PFSK-1 (cell line): ENCODE results near the gene MAP7D3.

Experiments used
- FOXP2 ChIP-seq: optimal IDR thresholded peaks from 2 replicates; pipeline ENCODE3; 2011; ENCODE audit warnings: borderline replicate concordance, control low read depth, inconsistent platforms; ENCODE audit not compliant: insufficient read depth; ENCODE audit errors: extremely low read length, extremely low read depth
- POLR2AphosphoS5 ChIP-seq: IDR thresholded peaks from 2 replicates; pipeline ENCODE4 v1.6.1; 2012; ENCODE audit warnings: low read depth, mild to moderate bottlenecking, control low read depth, low read length, moderate library complexity
- REST ChIP-seq, 2 experiments: IDR thresholded peaks; 2 replicates each; pipeline versions ENCODE4 v1.6.1 to v1.8.0; 2011 to 2012; ENCODE audit warnings: low read depth in 2 of 2, low read length in 2 of 2, control low read depth in 1 of 2, inconsistent platforms in 1 of 2, mild to moderate bottlenecking in 1 of 2, moderate library complexity in 1 of 2; ENCODE audit not compliant: insufficient read depth in 1 of 2
- SIN3A ChIP-seq: IDR thresholded peaks from 2 replicates; pipeline ENCODE4 v1.6.1; 2012; ENCODE audit warnings: mild to moderate bottlenecking, low read length, moderate library complexity, borderline replicate concordance; ENCODE audit not compliant: insufficient read depth
- TAF1 ChIP-seq: IDR thresholded peaks from 2 replicates; pipeline ENCODE4 v1.6.1; 2012; ENCODE audit warnings: low read length, control low read depth, borderline replicate concordance; ENCODE audit not compliant: insufficient read depth

The MAP7D3 gene

GRCh38 chrX:136183917-136184316, 67.3 kb downstream of the MAP7D3 start:
- TF ChIP-seq TAF1 (no peak), FOXP2 (no peak), REST (IDR thresholded peaks at IDR 0.05; ENCODE audit: insufficient read depth in 1 of 2, low read depth in 2 of 2, low read length in 2 of 2) (no peak), POLR2AphosphoS5 (no peak), SIN3A (no peak)

GRCh38 chrX:136183172-136183571, 68.0 kb downstream of the MAP7D3 start:
- TF ChIP-seq POLR2AphosphoS5 (no peak), FOXP2 (no peak), REST (IDR thresholded peaks at IDR 0.05; ENCODE audit: insufficient read depth in 1 of 2, low read depth in 2 of 2, low read length in 2 of 2) (no peak), TAF1 (no peak), SIN3A (no peak)

- TF ChIP-seq FOXP2 (no peak), REST (IDR thresholded peaks at IDR 0.05; ENCODE audit: insufficient read depth in 1 of 2, low read depth in 2 of 2, low read length in 2 of 2) (no peak)
Observed at GRCh38 chrX:136182414-136182813, 68.8 kb downstream of the MAP7D3 start.

GRCh38 chrX:136179133-136179532, 72.1 kb downstream of the MAP7D3 start:
- TF ChIP-seq TAF1: no peak
- no peak for TF ChIP-seq REST (IDR thresholded peaks at IDR 0.05; ENCODE audit: insufficient read depth in 1 of 2, low read depth in 2 of 2, low read length in 2 of 2)
- no peak for TF ChIP-seq SIN3A
- TF ChIP-seq POLR2AphosphoS5: no peak
- TF ChIP-seq FOXP2: no peak

- TF ChIP-seq POLR2AphosphoS5: no peak
- TF ChIP-seq REST (IDR thresholded peaks at IDR 0.05; ENCODE audit: insufficient read depth in 1 of 2, low read depth in 2 of 2, low read length in 2 of 2): no peak
- TF ChIP-seq TAF1: no peak
- TF ChIP-seq SIN3A: no peak
- TF ChIP-seq FOXP2: no peak
Observed at GRCh38 chrX:136176399-136176825, 74.8 kb downstream of the MAP7D3 start.
